Endothelial cell of umbilical vein (primary cell): ENCODE data around the gene ATP5ME. TPM values are rescaled to one million over a fixed set of nuclear protein-coding genes. Genes with fewer than 3 reads are reported as not detected.

Experiments used
- BruUV-seq: library from RNA; stranded (reverse); fragments of 400-500 nt; replicated peaks from 2 replicates; lab custom pipeline; 2021; lab: Mats Ljungman, UMichigan
- CTCF ChIA-PET: fragments of 300-600, 350-600 bp; sonication (Branson Sonifier 250); formaldehyde crosslinking; loops from one replicate; lab custom pipeline; 2021; ENCODE audit warnings: antibody characterized with exemption, inconsistent platforms; lab: Charles Lee
- POLR2A ChIA-PET: fragments of 300-600, 350-600 bp; sonication (Branson Sonifier 250); formaldehyde crosslinking; loops from one replicate; lab custom pipeline; 2021; ENCODE audit warnings: antibody characterized with exemption, inconsistent platforms; lab: Charles Lee
- DNase-seq: peaks from one replicate; pipeline ENCODE4 v3.0.0-alpha.2; 2011; ENCODE audit warnings: low read depth, low spot score
- FAIRE-seq: peaks from 2 replicates; lab custom pipeline; 2011; peaks lifted over from hg19 to GRCh38; lab: Jason Lieb, UNC
- H2AFZ ChIP-seq: 2 replicates; pipeline ENCODE4 v1.6.0; 2012; ENCODE audit warnings: low read depth, low read length, control low read depth, inconsistent platforms
- H3K27ac ChIP-seq: 2 replicates; pipeline ENCODE4 v1.5.1; 2011; ENCODE audit warnings: low read depth, mild to moderate bottlenecking, control low read depth, low read length, moderate library complexity; ENCODE audit not compliant: insufficient read depth
- H3K27me3 ChIP-seq, 2 experiments: 2 replicates each; pipeline versions ENCODE4 v1.6.0 to v1.6.1; 2011; ENCODE audit warnings: low read length in 2 of 2, mixed read lengths in 1 of 2; ENCODE audit not compliant: control insufficient read depth in 2 of 2, insufficient read depth in 2 of 2
- H3K36me3 ChIP-seq, 2 experiments: 2 replicates in 1 of 2; 3 replicates in 1 of 2; pipeline ENCODE4 v1.5.1; 2011; ENCODE audit warnings: low read length in 2 of 2, mild to moderate bottlenecking in 1 of 2, moderate library complexity in 1 of 2; ENCODE audit not compliant: control insufficient read depth in 2 of 2, insufficient read depth in 2 of 2; ENCODE audit errors: extremely low read depth in 1 of 2
- H3K4me1 ChIP-seq: 3 replicates; pipeline ENCODE4 v1.5.1; 2011; ENCODE audit warnings: mild to moderate bottlenecking, low read length; ENCODE audit not compliant: control insufficient read depth, insufficient read depth; ENCODE audit errors: extremely low read depth
- H3K4me2 ChIP-seq: 2 replicates; pipeline ENCODE4 v1.6.1; 2011; ENCODE audit warnings: low read length, control low read depth, mixed read lengths; ENCODE audit not compliant: insufficient read depth
- H3K4me3 ChIP-seq, 3 experiments: fragments of 200-600 bp in 1 of 3; sonication (generic), shearing (Covaris generic) in 1 of 3; replicated peaks in 1 of 3; 2 replicates each; pipeline ENCODE4 v1.5.1; 2011 to 2016; ENCODE audit warnings: control low read depth in 3 of 3, low read length in 3 of 3, mild to moderate bottlenecking in 2 of 3, inconsistent platforms in 1 of 3, low read depth in 1 of 3, moderate library complexity in 1 of 3; ENCODE audit not compliant: insufficient read depth in 1 of 3
- H3K79me2 ChIP-seq: 2 replicates; pipeline ENCODE4 v1.6.0; 2012; ENCODE audit warnings: low read length, inconsistent platforms; ENCODE audit not compliant: control insufficient read depth, insufficient read depth
- H3K9ac ChIP-seq: replicated peaks from 2 replicates; pipeline ENCODE3; 2011; ENCODE audit warnings: low read length, control low read depth; ENCODE audit not compliant: insufficient read depth; ENCODE audit errors: extremely low read depth
- H3K9me1 ChIP-seq: replicated peaks from 3 replicates; pipeline ENCODE4 v1.6.0; 2011; ENCODE audit warnings: mild to moderate bottlenecking, low read length; ENCODE audit not compliant: control insufficient read depth, insufficient read depth; ENCODE audit errors: extremely low read depth
- H3K9me3 ChIP-seq: replicated peaks from 2 replicates; pipeline ENCODE4 v1.5.1; 2012; ENCODE audit warnings: low read length, inconsistent platforms; ENCODE audit not compliant: control insufficient read depth, insufficient read depth
- H4K20me1 ChIP-seq: replicated peaks from 2 replicates; pipeline ENCODE3; 2011; ENCODE audit warnings: mild to moderate bottlenecking, low read length; ENCODE audit not compliant: control insufficient read depth, insufficient read depth; ENCODE audit errors: extremely low read depth
- CTCF ChIP-seq, 2 donors: IDR thresholded peaks; 1 replicate in 1 of 2; 2 replicates in 1 of 2; pipeline ENCODE4 v1.5.1; 2011; ENCODE audit warnings: low read length in 2 of 2, mild to moderate bottlenecking in 2 of 2, moderate library complexity in 2 of 2, control low read depth in 1 of 2, inconsistent platforms in 1 of 2, low read depth in 1 of 2; ENCODE audit not compliant: insufficient read depth in 1 of 2; ENCODE audit errors: extremely low read depth in 1 of 2
- EZH2 ChIP-seq: IDR thresholded peaks from 2 replicates; pipeline ENCODE4 v1.6.1; 2012; ENCODE audit warnings: borderline replicate concordance, low read depth, mild to moderate bottlenecking, moderate library complexity, low read length, inconsistent platforms; ENCODE audit not compliant: severe bottlenecking
- FOS ChIP-seq: IDR thresholded peaks from 2 replicates; pipeline ENCODE4 v1.6.1; 2011; ENCODE audit warnings: mild to moderate bottlenecking, low read length, moderate library complexity, borderline replicate concordance; ENCODE audit not compliant: insufficient read depth
- GATA2 ChIP-seq: IDR thresholded peaks from 2 replicates; pipeline ENCODE4 v1.7.0; 2011; ENCODE audit warnings: low read depth, mild to moderate bottlenecking, moderate library complexity, mixed read lengths, low read length; ENCODE audit not compliant: insufficient read length, insufficient read depth
- JUN ChIP-seq: IDR thresholded peaks from 2 replicates; pipeline ENCODE4 v1.6.1; 2011; ENCODE audit warnings: borderline replicate concordance, low read depth; ENCODE audit not compliant: insufficient read length, insufficient read depth
- MAX ChIP-seq: IDR thresholded peaks from 2 replicates; pipeline ENCODE4 v1.6.1; 2011; ENCODE audit not compliant: insufficient read depth, insufficient read length
- MYC ChIP-seq: IDR thresholded peaks from one replicate; pipeline ENCODE4 v1.6.1; 2011; ENCODE audit warnings: mild to moderate bottlenecking, low read depth, low read length
- POLR2A ChIP-seq: IDR thresholded peaks from 2 replicates; pipeline ENCODE4 v1.6.1; 2012; ENCODE audit warnings: low read depth, mild to moderate bottlenecking, control low read depth, low read length
- POLR2AphosphoS5 ChIP-seq: IDR thresholded peaks from 2 replicates; pipeline ENCODE4 v1.6.1; 2012; ENCODE audit warnings: low read depth, mild to moderate bottlenecking, control low read depth, low read length, moderate library complexity; ENCODE audit not compliant: insufficient read depth
- dilution Hi-C: fragments of 300-500 bp; cut with MboI; formaldehyde crosslinking; loops from one replicate; pipeline ENCODE4 v1.15.0; 2019; ENCODE audit warnings: low sequenced_read_pairs; ENCODE audit not compliant: extremely low pct_ligation_motif_present
- intact Hi-C: fragments of 100-400 bp; cut with micrococcal nuclease; formaldehyde crosslinking; loops from one replicate; pipeline ENCODE4 v1.10.0; 2022
- polyA plus RNA-seq, 4 experiments: library from polyadenylated mRNA; depleted of rRNA in 3 of 4; stranded (reverse) in 3 of 4; unstranded in 1 of 4; fragments of >200 nt; gene quantifications; 2 replicates each; pipeline versions ENCODE4 v1.2.1 to v1.2.3, GENCODE V29; 2011 to 2012; ENCODE audit warnings: missing spikeins in 1 of 4
- total RNA-seq: library from RNA; stranded (reverse); gene quantifications from 2 replicates; pipeline ENCODE4 v1.2.3, GENCODE V29; 2021

Gene ATP5ME
- total and polyA plus RNA-seq, 2 donors (not counting 3 experiments of a cell fraction or from before 2014, with no cell fraction given) = 303 to 304 TPM

- peaks cover 4% of the 10 kb centered on the region for H3K79me2 ChIP-seq
- TF ChIP-seq MYC (no peak), FOS (no peak), GATA2 (no peak), CTCF (IDR thresholded peaks at IDR 0.05; ENCODE audit: extremely low read depth in 1 of 2, insufficient read depth in 1 of 2, low read depth in 1 of 2, low read length in 2 of 2) (no peak), POLR2A (no peak)
- H3K36me3 ChIP-seq = no peaks in the 10 kb centered on the region
- no peaks in the 10 kb centered on the region for H3K9me3 ChIP-seq
- H3K4me2 ChIP-seq = no peak overlapping the region
- BruUV-seq = no TSS peak
- ChIA-PET CTCF (no interaction called here), POLR2A (no interaction called here)
- H4K20me1 ChIP-seq = no peaks in the 10 kb centered on the region
- intact Hi-C loops = loop anchor here (10.0 kb wide), 2 partner anchors 205 to 345 kb away; partner anchors contain the start of gene ZNF141
- H3K9me1 ChIP-seq = no peaks in the 10 kb centered on the region
- FAIRE-seq (no peak), DNase-seq (no peak)
- dilution Hi-C loops = no loop called here
- H3K4me1 ChIP-seq = peaks cover 9% of the 10 kb centered on the region
- no peak overlapping the region for H3K9ac ChIP-seq
- no peak overlapping the region for H2AFZ ChIP-seq
- H3K27ac ChIP-seq = no peak overlapping the region
- no peak overlapping the region for H3K4me3 ChIP-seq
- H3K27me3 ChIP-seq = no peaks in the 10 kb centered on the region
Measured at GRCh38 chr4:679629-680028, 5.6 kb upstream of the ATP5ME start.

GRCh38 chr4:679104-679481, 5.0 kb upstream of the ATP5ME start:
- dilution Hi-C loops = no loop called here
- Histone ChIP-seq H3K79me2 (peaks cover 4% of the 10 kb centered on the region), H3K9me1 (no peaks in the 10 kb centered on the region), H3K4me1 (peaks cover 9% of the 10 kb centered on the region), H3K9ac (no peak overlapping the region), H3K36me3 (no peaks in the 10 kb centered on the region), H4K20me1 (no peaks in the 10 kb centered on the region), H3K9me3 (no peaks in the 10 kb centered on the region), H3K4me2 (no peak overlapping the region), H3K27ac (no peak overlapping the region), H3K4me3 (no peak overlapping the region), H3K27me3 (no peaks in the 10 kb centered on the region), H2AFZ (no peak overlapping the region)
- ChIA-PET CTCF (no interaction called here), POLR2A (no interaction called here)
- intact Hi-C loops = loop anchor here (10.0 kb wide), 2 partner anchors 204 to 344 kb away; partner anchors contain the start of gene ZNF141
- no TSS peak for BruUV-seq
- TF ChIP-seq JUN = no peak
- no peak for TF ChIP-seq POLR2AphosphoS5
- no peak for TF ChIP-seq EZH2
- no peak for TF ChIP-seq CTCF (IDR thresholded peaks at IDR 0.05; ENCODE audit: extremely low read depth in 1 of 2, insufficient read depth in 1 of 2, low read depth in 1 of 2, low read length in 2 of 2)
- TF ChIP-seq MYC = no peak
- no peak for TF ChIP-seq GATA2
- TF ChIP-seq MAX = no peak
- TF ChIP-seq POLR2A = no peak
- no peak for TF ChIP-seq FOS
- FAIRE-seq = no peak
- no peak for DNase-seq
